Measurements from ENCODE around the gene CNGA3. TPM values are rescaled to one million over a fixed set of nuclear protein-coding genes. Genes with fewer than 3 reads are reported as not detected.

Gene CNGA3
- total and polyA plus RNA-seq, 2 donors (not counting 1 experiment from before 2014, with no cell fraction given): under 0.01 TPM; not detected in 1

DNA sequence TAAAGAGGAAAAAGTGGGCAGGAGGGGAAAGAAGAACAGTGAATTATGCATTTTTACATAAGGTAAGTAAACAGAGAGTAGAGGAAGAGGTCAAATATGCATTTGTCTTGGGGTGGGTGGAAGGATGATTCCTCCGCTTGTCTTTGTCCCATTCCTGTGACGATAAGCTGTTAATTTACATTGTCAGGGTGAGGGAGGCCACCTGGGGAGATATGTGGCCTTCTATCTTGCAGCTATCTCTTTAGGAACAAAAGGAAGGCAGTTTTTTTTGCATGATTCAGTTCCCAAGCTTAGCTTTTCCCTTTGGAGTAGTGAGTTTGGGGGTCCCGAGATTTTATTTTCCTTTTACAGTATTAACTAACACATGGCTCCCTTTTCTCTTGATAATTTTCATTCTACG, 96.2 kb downstream of the CNGA3 start:
- TF ChIP-seq, protein P1, sequence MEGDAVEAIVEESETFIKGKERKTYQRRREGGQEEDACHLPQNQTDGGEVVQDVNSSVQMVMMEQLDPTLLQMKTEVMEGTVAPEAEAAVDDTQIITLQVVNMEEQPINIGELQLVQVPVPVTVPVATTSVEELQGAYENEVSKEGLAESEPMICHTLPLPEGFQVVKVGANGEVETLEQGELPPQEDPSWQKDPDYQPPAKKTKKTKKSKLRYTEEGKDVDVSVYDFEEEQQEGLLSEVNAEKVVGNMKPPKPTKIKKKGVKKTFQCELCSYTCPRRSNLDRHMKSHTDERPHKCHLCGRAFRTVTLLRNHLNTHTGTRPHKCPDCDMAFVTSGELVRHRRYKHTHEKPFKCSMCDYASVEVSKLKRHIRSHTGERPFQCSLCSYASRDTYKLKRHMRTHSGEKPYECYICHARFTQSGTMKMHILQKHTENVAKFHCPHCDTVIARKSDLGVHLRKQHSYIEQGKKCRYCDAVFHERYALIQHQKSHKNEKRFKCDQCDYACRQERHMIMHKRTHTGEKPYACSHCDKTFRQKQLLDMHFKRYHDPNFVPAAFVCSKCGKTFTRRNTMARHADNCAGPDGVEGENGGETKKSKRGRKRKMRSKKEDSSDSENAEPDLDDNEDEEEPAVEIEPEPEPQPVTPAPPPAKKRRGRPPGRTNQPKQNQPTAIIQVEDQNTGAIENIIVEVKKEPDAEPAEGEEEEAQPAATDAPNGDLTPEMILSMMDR (conservative IDR thresholded peaks at IDR 0.05 in 1 of 2, IDR thresholded peaks at IDR 0.05 in 1 of 2; ENCODE audit: low read depth in 1 of 2, low read length in 2 of 2): no peak
- no peak for TF ChIP-seq EZH2 (IDR thresholded peaks at IDR 0.05; ENCODE audit: low read length, missing control alignments)
- H3K9me3 ChIP-seq (ENCODE audit: control insufficient read depth, insufficient read depth, low read depth, low read length): no peaks in the 10 kb centered on the region
- no peaks in the 10 kb centered on the region for H3K27me3 ChIP-seq (ENCODE audit: control insufficient read depth, insufficient read depth, low read length)
- H3K9ac ChIP-seq (ENCODE audit: insufficient read depth, low read length): no peak overlapping the region
- H3K4me3 ChIP-seq (replicated peaks in 1 of 4; ENCODE audit: control extremely low read depth in 1 of 4, insufficient read depth in 1 of 4, low read depth in 3 of 4, low read length in 4 of 4): no peak overlapping the region
- H3K27ac ChIP-seq (ENCODE audit: insufficient read depth, low read length): no peak overlapping the region
- peaks cover 3% of the 10 kb centered on the region for H3K4me1 ChIP-seq (ENCODE audit: control insufficient read depth, extremely low read depth, insufficient read depth, low read length)
- H4K20me1 ChIP-seq (ENCODE audit: control insufficient read depth, extremely low read depth, insufficient read depth, low read length): no peaks in the 10 kb centered on the region
- no peak for DNase-seq (ENCODE audit: low read depth in 2 of 2)
- no peak overlapping the region for H2AFZ ChIP-seq (ENCODE audit: low read length)
- peaks cover 9% of the 10 kb centered on the region for H3K79me2 ChIP-seq (ENCODE audit: control insufficient read depth, insufficient read depth, low read length)
- H3K4me2 ChIP-seq (ENCODE audit: extremely low read depth, insufficient read depth, low read length): no peak overlapping the region
- H3K36me3 ChIP-seq (ENCODE audit: control insufficient read depth, insufficient read depth, low read length): no peaks in the 10 kb centered on the region

DNA sequence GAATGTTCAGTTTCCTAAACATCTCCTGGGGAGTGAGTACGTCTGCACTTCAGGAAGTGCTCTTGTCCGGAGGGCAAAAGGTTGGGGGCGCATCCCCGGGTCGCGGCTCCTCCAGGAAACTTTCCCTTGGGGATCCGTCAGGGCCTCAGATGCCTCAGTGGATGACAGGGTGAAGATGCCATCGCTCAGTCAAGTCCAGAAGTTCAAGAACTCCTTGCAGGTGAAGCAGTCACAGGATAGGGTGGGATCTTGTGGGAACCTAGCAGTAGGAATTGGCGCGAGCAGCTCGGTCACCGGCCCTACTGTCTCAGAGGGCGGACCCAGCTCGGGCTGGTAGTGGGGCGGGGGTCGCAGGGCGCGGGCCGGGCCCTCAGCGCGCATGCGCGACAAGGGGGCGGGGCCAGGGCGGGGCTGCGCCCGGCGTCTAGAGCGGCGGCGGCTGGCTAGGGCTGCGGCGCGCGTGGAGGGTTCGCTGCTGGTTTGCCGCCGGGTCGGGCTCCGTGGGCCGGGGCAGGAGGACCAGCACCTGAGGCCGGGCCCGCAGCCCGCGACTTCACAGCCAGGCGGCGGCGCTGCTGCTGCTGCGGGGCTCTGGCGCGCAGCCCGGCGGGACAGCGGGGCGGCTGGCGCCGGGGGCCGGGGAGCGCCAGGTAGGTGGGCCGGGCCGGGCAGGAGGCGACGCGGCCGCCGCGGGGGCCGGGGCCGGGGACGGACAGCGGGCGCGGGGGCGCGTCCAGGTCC, 98.3 kb downstream of the CNGA3 start, which contains the start of gene INPP4A:
Gene INPP4A (plus strand): TSS at position 423 of the 741 bp plus-strand sequence. CDS start 75,191 bp downstream, outside the sequence.
- peak; percentile 51 to 59 for DNase-seq (ENCODE audit: low read depth in 2 of 2)
- peak within 1 kb of the TSS; percentile 100 for H2AFZ ChIP-seq (ENCODE audit: low read length)
- TF ChIP-seq EZH2 (IDR thresholded peaks at IDR 0.05; ENCODE audit: low read length, missing control alignments): no peak
- TF ChIP-seq, protein P1 (conservative IDR thresholded peaks at IDR 0.05 in 1 of 2, IDR thresholded peaks at IDR 0.05 in 1 of 2; ENCODE audit: low read depth in 1 of 2, low read length in 2 of 2): no peak
- H4K20me1 ChIP-seq (ENCODE audit: control insufficient read depth, extremely low read depth, insufficient read depth, low read length): no peaks in the 10 kb centered on the region
- no peaks in the 10 kb centered on the region for H3K36me3 ChIP-seq (ENCODE audit: control insufficient read depth, insufficient read depth, low read length)
- peaks cover 9% of the 10 kb centered on the region for H3K79me2 ChIP-seq (ENCODE audit: control insufficient read depth, insufficient read depth, low read length)
- H3K4me1 ChIP-seq (ENCODE audit: control insufficient read depth, extremely low read depth, insufficient read depth, low read length): peaks cover 3% of the 10 kb centered on the region
- no peaks in the 10 kb centered on the region for H3K9me3 ChIP-seq (ENCODE audit: control insufficient read depth, insufficient read depth, low read depth, low read length)
- peak within 1 kb of the TSS; percentile 81 to 87 (median 82) for H3K4me3 ChIP-seq (replicated peaks in 1 of 4; ENCODE audit: control extremely low read depth in 1 of 4, insufficient read depth in 1 of 4, low read depth in 3 of 4, low read length in 4 of 4)
- no peaks in the 10 kb centered on the region for H3K27me3 ChIP-seq (ENCODE audit: control insufficient read depth, insufficient read depth, low read length)
- peak within 1 kb of the TSS; percentile 68 for H3K27ac ChIP-seq (ENCODE audit: insufficient read depth, low read length)
- H3K9ac ChIP-seq (ENCODE audit: insufficient read depth, low read length): peak within 1 kb of the TSS; percentile 80
- H3K4me2 ChIP-seq (ENCODE audit: extremely low read depth, insufficient read depth, low read length): peak within 1 kb of the TSS; percentile 99

DNA sequence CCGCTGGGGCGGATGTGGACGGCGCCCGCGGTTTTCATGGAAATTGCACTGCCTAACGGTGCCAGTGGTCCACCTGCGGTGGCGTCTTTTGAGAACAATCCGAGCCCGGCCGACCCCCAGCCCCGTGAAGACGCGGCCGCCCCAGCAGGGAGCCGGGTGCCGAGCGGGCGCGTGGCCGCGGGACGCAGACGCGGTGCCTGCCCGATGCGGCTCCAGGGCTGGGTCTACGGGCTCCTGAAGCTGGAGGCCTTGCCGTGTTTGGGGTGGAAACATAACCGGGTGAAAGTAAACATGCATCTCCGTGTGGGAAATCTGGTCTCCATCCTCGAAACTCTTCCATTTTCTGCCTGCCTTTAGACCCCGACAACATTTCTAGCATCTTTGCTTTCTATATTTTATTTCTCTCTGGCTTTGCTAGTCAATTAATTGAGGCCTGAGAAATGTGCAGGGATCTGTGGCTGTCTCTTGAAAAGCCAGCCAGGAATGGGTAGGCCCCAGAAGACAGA, 99.0 kb downstream of the CNGA3 start:
- Histone ChIP-seq H3K9ac (ENCODE audit: insufficient read depth, low read length) (peak overlapping the region; percentile 80), H3K4me3 (replicated peaks in 1 of 4; ENCODE audit: control extremely low read depth in 1 of 4, insufficient read depth in 1 of 4, low read depth in 3 of 4, low read length in 4 of 4) (peak overlapping the region; percentile 56 to 87 (median 82)), H3K79me2 (ENCODE audit: control insufficient read depth, insufficient read depth, low read length) (peaks cover 9% of the 10 kb centered on the region), H2AFZ (ENCODE audit: low read length) (peak overlapping the region; percentile 74), H3K4me2 (ENCODE audit: extremely low read depth, insufficient read depth, low read length) (peak overlapping the region; percentile 80), H4K20me1 (ENCODE audit: control insufficient read depth, extremely low read depth, insufficient read depth, low read length) (no peaks in the 10 kb centered on the region), H3K36me3 (ENCODE audit: control insufficient read depth, insufficient read depth, low read length) (no peaks in the 10 kb centered on the region), H3K9me3 (ENCODE audit: control insufficient read depth, insufficient read depth, low read depth, low read length) (no peaks in the 10 kb centered on the region), H3K27ac (ENCODE audit: insufficient read depth, low read length) (peak overlapping the region; percentile 68), H3K27me3 (ENCODE audit: control insufficient read depth, insufficient read depth, low read length) (no peaks in the 10 kb centered on the region), H3K4me1 (ENCODE audit: control insufficient read depth, extremely low read depth, insufficient read depth, low read length) (peaks cover 3% of the 10 kb centered on the region)
- peak; percentile 15 to 27 for DNase-seq (ENCODE audit: low read depth in 2 of 2)
- no peak for TF ChIP-seq EZH2 (IDR thresholded peaks at IDR 0.05; ENCODE audit: low read length, missing control alignments)
- TF ChIP-seq, protein P1 (conservative IDR thresholded peaks at IDR 0.05 in 1 of 2, IDR thresholded peaks at IDR 0.05 in 1 of 2; ENCODE audit: low read depth in 1 of 2, low read length in 2 of 2): no peak

All from fibroblast of lung (primary cell).